Measurements from ENCODE around the gene TFRC. TPM values are rescaled to one million over a fixed set of nuclear protein-coding genes. Genes with fewer than 3 reads are reported as not detected.
"Not testable (repeated sequence)": the region's sequence is repeated elsewhere in the genome, so short reads cannot be mapped to it uniquely, and the experiment has no call there.

The TFRC gene
- total RNA-seq, 2 donors from 2014 or later: 132 to 282 TPM

DNA sequence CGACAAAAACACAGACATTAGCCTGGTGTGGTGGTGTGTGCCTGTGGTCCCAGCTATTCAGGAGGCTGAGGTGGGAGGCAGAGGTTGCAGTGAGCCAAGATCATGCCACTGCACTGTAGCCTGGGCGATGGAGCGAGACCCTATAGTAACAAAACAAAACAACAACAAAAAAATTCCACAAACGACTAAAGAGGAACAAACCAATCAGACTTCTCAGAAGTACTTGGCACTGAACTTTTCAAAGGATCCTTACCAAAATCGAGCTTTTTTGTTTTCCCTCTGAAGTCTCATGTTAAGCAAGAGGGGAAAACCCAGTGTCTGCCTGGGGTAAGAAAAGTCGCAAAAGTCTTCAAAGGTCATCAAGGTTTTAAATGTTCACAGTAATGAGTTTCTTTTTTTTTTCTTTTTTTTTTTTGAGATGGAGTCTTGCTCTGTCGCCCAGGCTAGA is 30.1 kb upstream of the TFRC start:
- TF ChIP-seq, protein P1, sequence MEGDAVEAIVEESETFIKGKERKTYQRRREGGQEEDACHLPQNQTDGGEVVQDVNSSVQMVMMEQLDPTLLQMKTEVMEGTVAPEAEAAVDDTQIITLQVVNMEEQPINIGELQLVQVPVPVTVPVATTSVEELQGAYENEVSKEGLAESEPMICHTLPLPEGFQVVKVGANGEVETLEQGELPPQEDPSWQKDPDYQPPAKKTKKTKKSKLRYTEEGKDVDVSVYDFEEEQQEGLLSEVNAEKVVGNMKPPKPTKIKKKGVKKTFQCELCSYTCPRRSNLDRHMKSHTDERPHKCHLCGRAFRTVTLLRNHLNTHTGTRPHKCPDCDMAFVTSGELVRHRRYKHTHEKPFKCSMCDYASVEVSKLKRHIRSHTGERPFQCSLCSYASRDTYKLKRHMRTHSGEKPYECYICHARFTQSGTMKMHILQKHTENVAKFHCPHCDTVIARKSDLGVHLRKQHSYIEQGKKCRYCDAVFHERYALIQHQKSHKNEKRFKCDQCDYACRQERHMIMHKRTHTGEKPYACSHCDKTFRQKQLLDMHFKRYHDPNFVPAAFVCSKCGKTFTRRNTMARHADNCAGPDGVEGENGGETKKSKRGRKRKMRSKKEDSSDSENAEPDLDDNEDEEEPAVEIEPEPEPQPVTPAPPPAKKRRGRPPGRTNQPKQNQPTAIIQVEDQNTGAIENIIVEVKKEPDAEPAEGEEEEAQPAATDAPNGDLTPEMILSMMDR (IDR thresholded peaks at IDR 0.05): no peak
- Histone ChIP-seq H3K36me3 (no peaks in the 10 kb centered on the region), H3K4me1 (no peaks in the 10 kb centered on the region), H3K4me3 (no peak overlapping the region), H3K27me3 (no peaks in the 10 kb centered on the region), H3K9me3 (no peaks in the 10 kb centered on the region), H3K9ac (ENCODE audit: low read depth in 2 of 2, low read length in 2 of 2) (no peak overlapping the region), H3K27ac (no peak overlapping the region)
- no peak for DNase-seq
- intact Hi-C loops (cut with DNase I): no loop called here

- H3K36me3 ChIP-seq: no peaks in the 10 kb centered on the region
- H3K27ac ChIP-seq: no peak overlapping the region
- DNase-seq: no peak
- H3K4me1 ChIP-seq: no peaks in the 10 kb centered on the region
- H3K9ac ChIP-seq (ENCODE audit: low read depth in 2 of 2, low read length in 2 of 2): no peak overlapping the region
- TF ChIP-seq, protein P1 (IDR thresholded peaks at IDR 0.05): no peak
- no peak overlapping the region for H3K4me3 ChIP-seq
- intact Hi-C loops (cut with DNase I): no loop called here
- H3K27me3 ChIP-seq: no peaks in the 10 kb centered on the region
- no peaks in the 10 kb centered on the region for H3K9me3 ChIP-seq
Observed at GRCh38 chr3:196108075-196108743, 26.3 kb upstream of the TFRC start.

GRCh38 chr3:196104707-196105106 is 22.8 kb upstream of the TFRC start:
- H3K27me3 ChIP-seq; H3K9me3 ChIP-seq; H3K36me3 ChIP-seq; DNase-seq; H3K27ac ChIP-seq; intact Hi-C loops (cut with DNase I); H3K4me3 ChIP-seq; H3K4me1 ChIP-seq; H3K9ac ChIP-seq (ENCODE audit: low read depth in 2 of 2, low read length in 2 of 2): not testable (repeated sequence)

- H3K27me3 ChIP-seq; H3K27ac ChIP-seq; H3K36me3 ChIP-seq; H3K9ac ChIP-seq (ENCODE audit: low read depth in 2 of 2, low read length in 2 of 2); H3K4me3 ChIP-seq; DNase-seq; intact Hi-C loops (cut with DNase I); H3K9me3 ChIP-seq: not testable (repeated sequence)
- H3K4me1 ChIP-seq: peaks cover 16% of the 10 kb centered on the region
Observed at GRCh38 chr3:196098365-196098980, 16.6 kb upstream of the TFRC start.

- peaks cover 16% of the 10 kb centered on the region for H3K4me1 ChIP-seq
- TF ChIP-seq, protein P1 (IDR thresholded peaks at IDR 0.05): no peak
- H3K4me3 ChIP-seq: no peak overlapping the region
- H3K27ac ChIP-seq: no peak overlapping the region
- DNase-seq: no peak
- H3K9me3 ChIP-seq: no peaks in the 10 kb centered on the region
- H3K9ac ChIP-seq (ENCODE audit: low read depth in 2 of 2, low read length in 2 of 2): peak overlapping the region in 1 of 2 donors; percentile 28
- no peaks in the 10 kb centered on the region for H3K27me3 ChIP-seq
- intact Hi-C loops (cut with DNase I): no loop called here
- no peaks in the 10 kb centered on the region for H3K36me3 ChIP-seq
Observed at GRCh38 chr3:196097373-196098154, 15.7 kb upstream of the TFRC start.

GRCh38 chr3:196096382-196096953 is 14.6 kb upstream of the TFRC start:
- Histone ChIP-seq H3K9ac (ENCODE audit: low read depth in 2 of 2, low read length in 2 of 2) (peak overlapping the region in 1 of 2 donors; percentile 57), H3K9me3 (no peaks in the 10 kb centered on the region), H3K27me3 (no peaks in the 10 kb centered on the region), H3K27ac (peak overlapping the region; percentile 41), H3K4me1 (peaks cover 16% of the 10 kb centered on the region), H3K36me3 (no peaks in the 10 kb centered on the region), H3K4me3 (no peak overlapping the region)
- TF ChIP-seq, protein P1 (IDR thresholded peaks at IDR 0.05): no peak
- peak; percentile 45 for DNase-seq
- intact Hi-C loops (cut with DNase I): no loop called here

Data from colonic mucosa (tissue), 4 donors.